ENCODE measurements around the gene CCDC154. TPM values are rescaled to one million over a fixed set of nuclear protein-coding genes. Genes with fewer than 3 reads are reported as not detected.

The CCDC154 gene
- total and polyA plus RNA-seq, 2 of the 4 experiments (the other 2 are of a cell fraction), result 0.09 TPM; not detected in 1

DNA sequence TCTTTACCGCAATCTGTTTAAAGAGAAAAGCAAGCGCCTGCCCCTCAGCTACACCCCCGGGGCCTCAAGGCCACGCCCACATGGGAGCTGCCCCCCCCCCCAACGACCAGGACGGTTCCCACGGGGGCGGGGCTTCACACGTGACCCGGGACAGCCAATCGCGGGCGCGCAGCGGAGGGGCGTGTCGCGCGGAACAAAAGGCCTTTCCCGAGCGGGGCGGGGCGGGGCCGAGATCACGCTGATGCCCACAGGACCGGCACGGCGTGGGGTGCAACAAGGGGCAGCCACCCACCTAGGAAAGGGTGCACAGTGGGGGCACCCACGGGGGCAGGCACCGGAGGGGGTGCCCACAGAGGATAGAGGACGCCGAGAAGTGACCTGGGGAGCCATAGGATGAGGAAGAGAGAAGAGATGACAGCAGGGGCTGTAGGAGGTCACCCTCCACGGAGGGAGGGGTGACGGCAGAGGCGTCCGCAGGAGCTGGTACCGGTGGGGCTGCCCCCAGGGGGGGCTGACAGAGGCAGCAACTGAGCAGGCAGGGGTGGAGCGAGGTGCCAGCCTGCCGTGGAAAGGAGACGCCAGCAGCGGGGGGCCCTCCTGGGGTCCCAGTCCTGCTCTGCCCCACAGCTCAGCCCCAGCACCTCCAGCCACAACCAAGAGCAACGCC lies 36.1 kb downstream of the CCDC154 start (continued):
- TF ChIP-seq, protein P1, sequence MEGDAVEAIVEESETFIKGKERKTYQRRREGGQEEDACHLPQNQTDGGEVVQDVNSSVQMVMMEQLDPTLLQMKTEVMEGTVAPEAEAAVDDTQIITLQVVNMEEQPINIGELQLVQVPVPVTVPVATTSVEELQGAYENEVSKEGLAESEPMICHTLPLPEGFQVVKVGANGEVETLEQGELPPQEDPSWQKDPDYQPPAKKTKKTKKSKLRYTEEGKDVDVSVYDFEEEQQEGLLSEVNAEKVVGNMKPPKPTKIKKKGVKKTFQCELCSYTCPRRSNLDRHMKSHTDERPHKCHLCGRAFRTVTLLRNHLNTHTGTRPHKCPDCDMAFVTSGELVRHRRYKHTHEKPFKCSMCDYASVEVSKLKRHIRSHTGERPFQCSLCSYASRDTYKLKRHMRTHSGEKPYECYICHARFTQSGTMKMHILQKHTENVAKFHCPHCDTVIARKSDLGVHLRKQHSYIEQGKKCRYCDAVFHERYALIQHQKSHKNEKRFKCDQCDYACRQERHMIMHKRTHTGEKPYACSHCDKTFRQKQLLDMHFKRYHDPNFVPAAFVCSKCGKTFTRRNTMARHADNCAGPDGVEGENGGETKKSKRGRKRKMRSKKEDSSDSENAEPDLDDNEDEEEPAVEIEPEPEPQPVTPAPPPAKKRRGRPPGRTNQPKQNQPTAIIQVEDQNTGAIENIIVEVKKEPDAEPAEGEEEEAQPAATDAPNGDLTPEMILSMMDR (conservative IDR thresholded peaks at IDR 0.05; ENCODE audit: low read depth, low read length), result no peak

DNA sequence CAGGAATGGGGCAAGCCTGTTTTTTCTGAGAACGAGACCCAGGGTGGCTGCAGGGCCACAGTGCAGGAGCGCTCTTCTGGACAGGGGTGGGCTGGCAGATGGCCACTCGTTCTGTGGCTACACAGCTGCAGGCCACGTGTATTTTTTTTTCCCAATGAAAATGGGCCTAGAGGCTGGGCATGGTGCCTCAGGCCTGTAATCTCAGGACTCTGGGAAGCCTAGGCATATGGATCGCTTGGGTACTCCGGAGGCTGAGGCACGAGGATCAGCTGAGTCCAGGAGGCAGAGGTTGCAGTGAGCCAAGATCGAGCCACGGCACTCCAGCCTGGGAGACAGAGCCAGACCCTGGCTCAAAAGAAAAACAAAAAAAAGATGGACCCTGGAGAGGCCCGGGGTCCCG lies 36.6 kb downstream of the CCDC154 start:
- Histone ChIP-seq H3K79me1 (ENCODE audit: low read depth in 1 of 2, low read length in 2 of 2) (peaks cover 5 to 49% of the 10 kb centered on the region in 2 experiments), H3K27ac (ENCODE audit: insufficient read depth, low read length) (no peak overlapping the region), H2AK9ac (replicated peaks; ENCODE audit: low read depth, low read length, poor library complexity) (peak overlapping the region; percentile 90), H2BK120ac (ENCODE audit: low read depth, low read length) (no peak overlapping the region), H4K91ac (ENCODE audit: insufficient read depth, low read depth, low read length) (no peak overlapping the region), H4K20me1 (ENCODE audit: insufficient read depth, low read length) (no peaks in the 10 kb centered on the region; the same call in none of the 2 replicates), H3K9me1 (ENCODE audit: insufficient read depth, low read length) (no peaks in the 10 kb centered on the region), H3K4me3 (ENCODE audit: insufficient read depth, low read depth, low read length) (peak overlapping the region; percentile 7; the same call in 1 of the 2 replicates), H3K18ac (ENCODE audit: low read depth, low read length) (no peak overlapping the region), H3K23ac (ENCODE audit: low read depth, low read length) (no peak overlapping the region), H2BK15ac (ENCODE audit: low read depth, low read length) (no peak overlapping the region), H2BK5ac (ENCODE audit: low read depth, low read length, poor library complexity, severe bottlenecking) (peak overlapping the region; percentile 15), H3K9me3 (ENCODE audit: control insufficient read depth, insufficient read depth, low read length) (no peaks in the 10 kb centered on the region), H2AK5ac (ENCODE audit: low read depth, low read length) (peak overlapping the region; percentile 33; the same call in 1 of the 2 replicates), H3K14ac (replicated peaks; ENCODE audit: low read depth, low read length) (no peak overlapping the region), H3K4me2 (ENCODE audit: low read depth, low read length) (peak overlapping the region; percentile 66), H2AFZ (replicated peaks; ENCODE audit: low read length, poor library complexity) (peak overlapping the region; percentile 96), H4K5ac (ENCODE audit: low read depth, low read length) (no peak overlapping the region), H3K27me3 (ENCODE audit: control insufficient read depth, insufficient read depth, low read length) (no peaks in the 10 kb centered on the region), H3K56ac (ENCODE audit: extremely low read depth, insufficient read depth, low read length) (no peak overlapping the region), H3K9ac (ENCODE audit: low read depth, low read length) (no peak overlapping the region), H2BK20ac (ENCODE audit: low read depth, low read length) (no peak overlapping the region), H3K4me1 (ENCODE audit: control insufficient read depth, insufficient read depth, low read length) (peaks cover 6% of the 10 kb centered on the region; the same call in 1 of the 2 replicates), H3K36me3 (ENCODE audit: control insufficient read depth, insufficient read depth, low read length) (peaks cover 20% of the 10 kb centered on the region), H4K8ac (ENCODE audit: low read depth in 2 of 2, low read length in 2 of 2) (peak overlapping the region in 1 of 2 experiments; percentile 67; a peak in 1 of 4 replicates), H3K4ac (ENCODE audit: low read depth, low read length) (peak overlapping the region; percentile 42; the same call in 1 of the 2 replicates)
- ChIA-PET POLR2A (ENCODE audit: unreplicated experiment) (interaction anchor here (0.6 kb wide), 1 partner anchor 19 kb away, joined by 3 read pairs; no protein-coding TSS in a partner anchor), CTCF (interaction anchor here (0.6 to 0.7 kb wide), 2 partner anchors 15 to 262 kb away, joined by 3 read pairs; no protein-coding TSS in a partner anchor)
- no peak for ATAC-seq (ENCODE audit: low read depth)
- 56% methylated on average over 4 of the region's 11 CpGs; no CpG with 5 or more reads in 1 of the 2 experiments for WGBS, 2 experiments (ENCODE audit: extremely low coverage in 2 of 2, insufficient read length in 1 of 2)
- peak; percentile 13 for DNase-seq
- BruUV-seq (replicated peaks), result no TSS peak
- in situ Hi-C loops (cut with MboI; ENCODE audit: low sequenced_read_pairs), result no loop called here
- intact Hi-C loops (cut with micrococcal nuclease), result no loop called here
- dilution Hi-C loops (cut with HindIII; ENCODE audit: low sequenced_read_pairs, unreplicated experiment), result no loop called here
- TF ChIP-seq, protein P2, sequence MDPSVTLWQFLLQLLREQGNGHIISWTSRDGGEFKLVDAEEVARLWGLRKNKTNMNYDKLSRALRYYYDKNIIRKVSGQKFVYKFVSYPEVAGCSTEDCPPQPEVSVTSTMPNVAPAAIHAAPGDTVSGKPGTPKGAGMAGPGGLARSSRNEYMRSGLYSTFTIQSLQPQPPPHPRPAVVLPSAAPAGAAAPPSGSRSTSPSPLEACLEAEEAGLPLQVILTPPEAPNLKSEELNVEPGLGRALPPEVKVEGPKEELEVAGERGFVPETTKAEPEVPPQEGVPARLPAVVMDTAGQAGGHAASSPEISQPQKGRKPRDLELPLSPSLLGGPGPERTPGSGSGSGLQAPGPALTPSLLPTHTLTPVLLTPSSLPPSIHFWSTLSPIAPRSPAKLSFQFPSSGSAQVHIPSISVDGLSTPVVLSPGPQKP (IDR thresholded peaks at IDR 0.05; ENCODE audit: borderline replicate concordance, low read depth, low read length), result no peak
- TF ChIP-seq MAFK (IDR thresholded peaks at IDR 0.05; ENCODE audit: low read depth, low read length) (no peak), SMC3 (IDR thresholded peaks at IDR 0.05; ENCODE audit: low read depth, low read length) (no peak), RAD21 (IDR thresholded peaks at IDR 0.05; ENCODE audit: low read length) (no peak), FOS (IDR thresholded peaks at IDR 0.05; ENCODE audit: low read depth, low read length) (no peak), MAZ (IDR thresholded peaks at IDR 0.05; ENCODE audit: borderline replicate concordance, low read depth, low read length) (no peak), BHLHE40 (IDR thresholded peaks at IDR 0.05; ENCODE audit: low read depth, low read length) (no peak), NFE2L2 (IDR thresholded peaks at IDR 0.05; ENCODE audit: low read depth, low read length) (no peak), CHD1 (IDR thresholded peaks at IDR 0.05; ENCODE audit: low read depth, low read length) (no peak)
- TF ChIP-seq, protein P3, sequence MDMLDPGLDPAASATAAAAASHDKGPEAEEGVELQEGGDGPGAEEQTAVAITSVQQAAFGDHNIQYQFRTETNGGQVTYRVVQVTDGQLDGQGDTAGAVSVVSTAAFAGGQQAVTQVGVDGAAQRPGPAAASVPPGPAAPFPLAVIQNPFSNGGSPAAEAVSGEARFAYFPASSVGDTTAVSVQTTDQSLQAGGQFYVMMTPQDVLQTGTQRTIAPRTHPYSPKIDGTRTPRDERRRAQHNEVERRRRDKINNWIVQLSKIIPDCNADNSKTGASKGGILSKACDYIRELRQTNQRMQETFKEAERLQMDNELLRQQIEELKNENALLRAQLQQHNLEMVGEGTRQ (IDR thresholded peaks at IDR 0.05; ENCODE audit: low read depth, low read length), result no peak

All from IMR-90 (cell line).